ENCODE data around the gene NONO.

DNA sequence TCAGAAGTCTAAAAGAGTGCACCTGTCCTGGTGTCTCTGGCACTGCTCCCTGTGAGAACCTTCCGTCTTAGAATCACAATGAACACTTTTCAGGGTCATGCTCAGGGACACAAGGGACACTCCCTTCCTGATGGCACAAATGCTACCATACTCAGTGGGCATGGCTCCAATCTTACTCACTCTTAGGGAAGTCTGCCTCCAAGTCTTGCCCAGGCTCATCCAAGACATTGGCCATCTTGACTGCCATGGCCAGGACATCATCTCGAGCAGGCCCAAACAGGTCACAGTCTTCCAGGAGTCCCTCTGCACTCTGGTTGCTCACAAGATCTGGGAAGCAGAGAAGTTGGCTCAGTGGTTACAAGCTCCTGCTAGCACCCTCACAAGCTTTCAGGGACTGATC lies 38.3 kb upstream of the NONO start:
- TF ChIP-seq, protein P1, sequence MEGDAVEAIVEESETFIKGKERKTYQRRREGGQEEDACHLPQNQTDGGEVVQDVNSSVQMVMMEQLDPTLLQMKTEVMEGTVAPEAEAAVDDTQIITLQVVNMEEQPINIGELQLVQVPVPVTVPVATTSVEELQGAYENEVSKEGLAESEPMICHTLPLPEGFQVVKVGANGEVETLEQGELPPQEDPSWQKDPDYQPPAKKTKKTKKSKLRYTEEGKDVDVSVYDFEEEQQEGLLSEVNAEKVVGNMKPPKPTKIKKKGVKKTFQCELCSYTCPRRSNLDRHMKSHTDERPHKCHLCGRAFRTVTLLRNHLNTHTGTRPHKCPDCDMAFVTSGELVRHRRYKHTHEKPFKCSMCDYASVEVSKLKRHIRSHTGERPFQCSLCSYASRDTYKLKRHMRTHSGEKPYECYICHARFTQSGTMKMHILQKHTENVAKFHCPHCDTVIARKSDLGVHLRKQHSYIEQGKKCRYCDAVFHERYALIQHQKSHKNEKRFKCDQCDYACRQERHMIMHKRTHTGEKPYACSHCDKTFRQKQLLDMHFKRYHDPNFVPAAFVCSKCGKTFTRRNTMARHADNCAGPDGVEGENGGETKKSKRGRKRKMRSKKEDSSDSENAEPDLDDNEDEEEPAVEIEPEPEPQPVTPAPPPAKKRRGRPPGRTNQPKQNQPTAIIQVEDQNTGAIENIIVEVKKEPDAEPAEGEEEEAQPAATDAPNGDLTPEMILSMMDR (IDR thresholded peaks at IDR 0.05): no peak
- no peak for TF ChIP-seq POLR2A (IDR thresholded peaks at IDR 0.05)
- TF ChIP-seq EP300 (IDR thresholded peaks at IDR 0.05): no peak
